NCI-H2107 (cell line): ENCODE measurements around the gene CHST15.

ENCODE experiments used
- DNase-seq: peaks from one replicate; lab custom pipeline; 2025; lab: John Stamatoyannopoulos, UW

CHST15 gene

GRCh38 chr10:124092860-124093773 is at the start of gene CHST15:
Gene CHST15, minus strand, starts transcription at chr10:124093598. Its CDS starts 47,386 bp downstream, at chr10:124046212.
- DNase-seq = no peak

GRCh38 chr10:124142960-124143359 is 49.6 kb upstream of the CHST15 start:
- no peak for DNase-seq

- DNase-seq = no peak
These were observed 48.8 kb upstream of the CHST15 start for GRCh38 chr10:124142006-124142739.

GRCh38 chr10:124138883-124139348 is 45.5 kb upstream of the CHST15 start:
- DNase-seq = no peak

- DNase-seq = no peak
These were observed 44.9 kb upstream of the CHST15 start for GRCh38 chr10:124138195-124138882.

GRCh38 chr10:124134251-124134893 is 41.0 kb upstream of the CHST15 start:
- no peak for DNase-seq

GRCh38 chr10:124132876-124133275 is 39.5 kb upstream of the CHST15 start:
- DNase-seq = no peak

- DNase-seq = no peak
These were observed 38.9 kb upstream of the CHST15 start for GRCh38 chr10:124132306-124132705.

GRCh38 chr10:124131172-124131571 is 37.8 kb upstream of the CHST15 start:
- DNase-seq = no peak

GRCh38 chr10:124130198-124130900 is 37.0 kb upstream of the CHST15 start:
- DNase-seq = no peak

GRCh38 chr10:124129471-124129870 is 36.1 kb upstream of the CHST15 start:
- DNase-seq = no peak

GRCh38 chr10:124128811-124129145 is 35.4 kb upstream of the CHST15 start:
- no peak for DNase-seq

- no peak for DNase-seq
These were observed 34.8 kb upstream of the CHST15 start for GRCh38 chr10:124127965-124128810.

GRCh38 chr10:124127563-124127962 is 34.2 kb upstream of the CHST15 start:
- DNase-seq = no peak

GRCh38 chr10:124126983-124127385 is 33.6 kb upstream of the CHST15 start:
- DNase-seq = no peak

- no peak for DNase-seq
These were observed 33.0 kb upstream of the CHST15 start for GRCh38 chr10:124126145-124126982.

- no peak for DNase-seq
These were observed 32.1 kb upstream of the CHST15 start for GRCh38 chr10:124125305-124126116.

GRCh38 chr10:124124769-124125161 is 31.4 kb upstream of the CHST15 start:
- no peak for DNase-seq
